SK-N-SH treated with all-trans-retinoic acid at 6 μM for 48 hours (cell line): ENCODE measurements around the gene TMEM201.

Experiments used
- ATAC-seq: fragments of 200-7000 bp; cut with Tn5 transposase; 3 replicates; pipeline ENCODE4 v1.9.1; 2020; ENCODE audit warnings: mild to moderate bottlenecking, moderate library complexity
- ARNTL ChIP-seq: fragments of 450-650 bp; formaldehyde crosslinking; IDR thresholded peaks from 2 replicates; pipeline ENCODE4 v1.5.0; 2020; ENCODE audit warnings: low read depth, mild to moderate bottlenecking, moderate library complexity, borderline replicate concordance
- BACH2 ChIP-seq: fragments of 250-450 bp; sonication (Bioruptor Pico); IDR thresholded peaks from 2 replicates; pipeline ENCODE4 v1.9.0; 2021; ENCODE audit warnings: mild to moderate bottlenecking, borderline replicate concordance
- CSDC2 ChIP-seq: fragments of 250-450 bp; sonication (Bioruptor Pico); IDR thresholded peaks from 2 replicates; pipeline ENCODE4 v1.5.0; 2020; ENCODE audit warnings: mild to moderate bottlenecking, moderate library complexity
- ESRRG ChIP-seq: fragments of 250-450 bp; sonication (Bioruptor Pico); IDR thresholded peaks from 2 replicates; pipeline ENCODE4 v1.6.1; 2021; ENCODE audit warnings: mild to moderate bottlenecking
- ISL1 ChIP-seq: fragments of 250-450 bp; sonication (Bioruptor Pico); IDR thresholded peaks from 2 replicates; pipeline ENCODE4 v2.1.2; 2022; ENCODE audit warnings: mild to moderate bottlenecking, moderate library complexity
- OSR1 ChIP-seq: fragments of 250-450 bp; sonication (Bioruptor Pico); IDR thresholded peaks from 2 replicates; pipeline ENCODE4 v1.8.0; 2022; ENCODE audit warnings: moderate library complexity, mild to moderate bottlenecking, inconsistent platforms
- PPARA ChIP-seq: fragments of 250-450 bp; sonication (Bioruptor Pico); IDR thresholded peaks from 2 replicates; pipeline ENCODE4 v1.5.0; 2020; ENCODE audit warnings: mild to moderate bottlenecking, borderline replicate concordance
- RARB ChIP-seq: fragments of 250-450 bp; sonication (Bioruptor Pico); IDR thresholded peaks from 2 replicates; pipeline ENCODE4 v1.8.0; 2021; ENCODE audit warnings: mild to moderate bottlenecking, moderate library complexity
- TCF4 ChIP-seq: fragments of 250-450 bp; sonication (Bioruptor Pico); IDR thresholded peaks from 2 replicates; pipeline ENCODE4 v1.8.0; 2021; ENCODE audit warnings: mild to moderate bottlenecking, moderate library complexity, borderline replicate concordance
- TOX ChIP-seq: fragments of 250-450 bp; sonication (Bioruptor Pico); IDR thresholded peaks from 2 replicates; pipeline ENCODE4 v1.8.0; 2021; ENCODE audit warnings: mild to moderate bottlenecking, moderate library complexity, borderline replicate concordance
- ZC3H10 ChIP-seq: fragments of 250-450 bp; sonication (Bioruptor Pico); IDR thresholded peaks from 2 replicates; pipeline ENCODE4 v1.5.1; 2021; ENCODE audit warnings: mild to moderate bottlenecking, moderate library complexity
- ZFP3 ChIP-seq: fragments of 250-450 bp; sonication (Bioruptor Pico); IDR thresholded peaks from 2 replicates; pipeline ENCODE4 v1.5.0; 2020; ENCODE audit warnings: mild to moderate bottlenecking, moderate library complexity
- ZNF70 ChIP-seq: fragments of 450-650 bp; formaldehyde crosslinking; IDR thresholded peaks from 2 replicates; pipeline ENCODE4 v1.5.0; 2020; ENCODE audit warnings: mild to moderate bottlenecking, moderate library complexity
- ZNF8 ChIP-seq: fragments of 450-650 bp; formaldehyde crosslinking; IDR thresholded peaks from 2 replicates; pipeline ENCODE4 v1.5.0; 2020; ENCODE audit warnings: mild to moderate bottlenecking, moderate library complexity
- TF ChIP-seq, protein P1 (sequence below): fragments of 250-450 bp; sonication (Bioruptor Pico); IDR thresholded peaks from 2 replicates; pipeline ENCODE4 v1.5.1; 2021; ENCODE audit warnings: mild to moderate bottlenecking, moderate library complexity
- TF ChIP-seq, protein P2 (sequence below): fragments of 250-450 bp; sonication (Bioruptor Pico); IDR thresholded peaks from 2 replicates; pipeline ENCODE4 v1.8.0; 2021; ENCODE audit warnings: low read depth, mild to moderate bottlenecking, moderate library complexity, borderline replicate concordance
- TF ChIP-seq, protein P3 (sequence below): fragments of 250-450 bp; sonication (Bioruptor Pico); IDR thresholded peaks from 2 replicates; pipeline ENCODE4 v1.5.0; 2020; ENCODE audit warnings: mild to moderate bottlenecking, moderate library complexity
- TF ChIP-seq, protein P4 (sequence below): fragments of 250-450 bp; sonication (Bioruptor Pico); IDR thresholded peaks from 2 replicates; pipeline ENCODE4 v1.8.0; 2020; ENCODE audit warnings: mild to moderate bottlenecking, moderate library complexity, borderline replicate concordance
- TF ChIP-seq, protein P5 (sequence below): fragments of 250-450 bp; sonication (Bioruptor Pico); IDR thresholded peaks from 2 replicates; pipeline ENCODE4 v1.5.1; 2020; ENCODE audit warnings: low read depth, mild to moderate bottlenecking, moderate library complexity

Gene TMEM201

DNA sequence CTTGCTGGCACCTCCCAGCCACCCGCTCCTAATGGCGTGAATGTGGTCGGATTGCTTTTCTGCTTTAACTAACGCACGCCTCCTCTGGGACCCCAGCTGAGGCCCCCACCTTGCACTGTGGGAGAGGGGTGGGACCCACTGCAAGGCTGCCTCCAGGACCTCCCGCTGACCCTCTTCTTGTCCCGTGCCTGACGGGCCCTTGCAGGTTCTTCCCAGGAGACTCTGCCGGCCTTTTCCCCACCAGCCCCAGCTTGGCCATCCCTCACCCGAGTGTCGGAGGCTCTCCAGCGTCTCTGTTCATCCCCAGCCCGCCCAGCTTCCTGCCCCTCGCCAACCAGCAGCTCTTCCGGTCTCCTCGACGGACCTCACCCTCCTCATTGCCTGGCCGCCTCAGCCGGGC lies 18.6 kb downstream of the TMEM201 start:
- no peak for ATAC-seq
- TF ChIP-seq ISL1 (CRISPR knock-in tag) (no peak), PPARA (CRISPR knock-in tag) (no peak), TOX (CRISPR knock-in tag) (no peak)
- TF ChIP-seq, all 23 proteins: peak for 0

DNA sequence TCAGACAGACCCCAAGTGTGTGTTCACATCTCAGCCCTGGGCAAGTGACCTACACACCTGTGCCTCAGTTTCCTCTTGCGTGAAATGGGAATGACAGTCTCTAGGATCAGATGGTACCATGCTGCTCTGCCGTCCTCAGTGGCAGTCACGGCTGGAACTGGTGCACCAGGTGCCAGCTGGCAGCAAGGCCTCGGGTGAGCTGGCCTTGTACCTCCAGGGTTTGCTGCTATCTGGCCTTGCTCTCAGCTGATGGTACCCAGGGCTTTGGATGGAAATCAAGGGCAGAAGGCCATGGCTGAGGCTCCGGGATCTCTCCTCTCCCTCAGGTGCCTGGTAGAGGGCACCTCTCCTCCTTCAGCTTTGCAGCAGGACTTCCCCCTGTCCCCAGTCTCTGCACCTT lies 21.3 kb downstream of the TMEM201 start:
- no peak for ATAC-seq
- no peak for TF ChIP-seq ZNF8
- TF ChIP-seq, protein P1, sequence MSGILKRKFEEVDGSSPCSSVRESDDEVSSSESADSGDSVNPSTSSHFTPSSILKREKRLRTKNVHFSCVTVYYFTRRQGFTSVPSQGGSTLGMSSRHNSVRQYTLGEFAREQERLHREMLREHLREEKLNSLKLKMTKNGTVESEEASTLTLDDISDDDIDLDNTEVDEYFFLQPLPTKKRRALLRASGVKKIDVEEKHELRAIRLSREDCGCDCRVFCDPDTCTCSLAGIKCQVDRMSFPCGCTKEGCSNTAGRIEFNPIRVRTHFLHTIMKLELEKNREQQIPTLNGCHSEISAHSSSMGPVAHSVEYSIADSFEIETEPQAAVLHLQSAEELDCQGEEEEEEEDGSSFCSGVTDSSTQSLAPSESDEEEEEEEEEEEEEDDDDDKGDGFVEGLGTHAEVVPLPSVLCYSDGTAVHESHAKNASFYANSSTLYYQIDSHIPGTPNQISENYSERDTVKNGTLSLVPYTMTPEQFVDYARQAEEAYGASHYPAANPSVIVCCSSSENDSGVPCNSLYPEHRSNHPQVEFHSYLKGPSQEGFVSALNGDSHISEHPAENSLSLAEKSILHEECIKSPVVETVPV (CRISPR knock-in tag), result no peak

DNA sequence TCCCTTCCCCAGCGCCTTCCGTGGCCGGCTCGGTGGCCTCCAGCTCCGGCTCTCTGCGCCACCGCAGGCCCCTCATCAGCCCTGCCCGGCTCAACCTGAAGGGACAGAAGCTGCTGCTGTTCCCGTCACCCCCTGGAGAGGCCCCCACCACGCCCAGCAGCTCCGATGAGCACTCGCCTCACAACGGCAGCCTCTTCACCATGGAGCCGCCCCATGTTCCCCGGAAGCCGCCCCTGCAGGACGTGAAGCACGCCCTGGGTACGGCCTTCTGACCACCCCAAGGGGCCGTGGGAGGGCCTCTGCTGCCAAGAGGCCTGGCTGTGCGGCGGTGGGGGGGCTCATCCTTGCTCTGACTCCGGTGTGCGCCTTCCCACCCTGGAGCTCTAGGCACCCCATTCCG lies 21.8 kb downstream of the TMEM201 start:
- no peak for ATAC-seq
- TF ChIP-seq TCF4 (CRISPR knock-in tag) (no peak), ZC3H10 (CRISPR knock-in tag) (no peak), OSR1 (CRISPR knock-in tag) (no peak), RARB (CRISPR knock-in tag) (no peak), ZNF8 (no peak), ISL1 (CRISPR knock-in tag) (no peak), ESRRG (CRISPR knock-in tag) (no peak), PPARA (CRISPR knock-in tag) (no peak)
- TF ChIP-seq, protein P1 (CRISPR knock-in tag), result no peak

DNA sequence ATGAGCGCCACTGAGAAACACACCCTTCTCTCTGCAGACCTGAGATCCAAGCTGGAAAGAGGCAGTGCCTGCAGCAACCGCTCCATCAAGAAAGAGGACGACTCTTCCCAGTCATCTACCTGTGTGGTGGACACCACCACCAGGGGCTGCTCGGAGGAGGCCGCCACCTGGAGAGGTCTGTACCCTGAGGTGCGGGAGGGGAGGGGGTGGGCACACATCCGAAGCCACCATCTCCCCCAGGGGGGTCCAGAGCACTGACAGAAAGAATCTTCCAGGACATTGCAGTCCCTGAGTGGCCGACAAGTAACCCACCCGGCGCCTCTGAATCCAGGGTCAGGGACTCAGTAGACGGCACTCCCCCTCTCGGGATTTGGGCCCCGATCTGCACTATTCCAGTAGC lies 23.0 kb downstream of the TMEM201 start:
- ATAC-seq, result no peak
- no peak for TF ChIP-seq ARNTL (CRISPR knock-in tag)
- TF ChIP-seq, protein P1 (CRISPR knock-in tag), result no peak
- TF ChIP-seq, protein P2, sequence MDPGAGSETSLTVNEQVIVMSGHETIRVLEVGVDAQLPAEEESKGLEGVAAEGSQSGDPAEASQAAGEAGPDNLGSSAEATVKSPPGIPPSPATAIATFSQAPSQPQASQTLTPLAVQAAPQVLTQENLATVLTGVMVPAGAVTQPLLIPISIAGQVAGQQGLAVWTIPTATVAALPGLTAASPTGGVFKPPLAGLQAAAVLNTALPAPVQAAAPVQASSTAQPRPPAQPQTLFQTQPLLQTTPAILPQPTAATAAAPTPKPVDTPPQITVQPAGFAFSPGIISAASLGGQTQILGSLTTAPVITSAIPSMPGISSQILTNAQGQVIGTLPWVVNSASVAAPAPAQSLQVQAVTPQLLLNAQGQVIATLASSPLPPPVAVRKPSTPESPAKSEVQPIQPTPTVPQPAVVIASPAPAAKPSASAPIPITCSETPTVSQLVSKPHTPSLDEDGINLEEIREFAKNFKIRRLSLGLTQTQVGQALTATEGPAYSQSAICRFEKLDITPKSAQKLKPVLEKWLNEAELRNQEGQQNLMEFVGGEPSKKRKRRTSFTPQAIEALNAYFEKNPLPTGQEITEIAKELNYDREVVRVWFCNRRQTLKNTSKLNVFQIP, result no peak
- no peak for TF ChIP-seq ZFP3 (CRISPR knock-in tag)
- no peak for TF ChIP-seq TOX (CRISPR knock-in tag)
- TF ChIP-seq, protein P3, sequence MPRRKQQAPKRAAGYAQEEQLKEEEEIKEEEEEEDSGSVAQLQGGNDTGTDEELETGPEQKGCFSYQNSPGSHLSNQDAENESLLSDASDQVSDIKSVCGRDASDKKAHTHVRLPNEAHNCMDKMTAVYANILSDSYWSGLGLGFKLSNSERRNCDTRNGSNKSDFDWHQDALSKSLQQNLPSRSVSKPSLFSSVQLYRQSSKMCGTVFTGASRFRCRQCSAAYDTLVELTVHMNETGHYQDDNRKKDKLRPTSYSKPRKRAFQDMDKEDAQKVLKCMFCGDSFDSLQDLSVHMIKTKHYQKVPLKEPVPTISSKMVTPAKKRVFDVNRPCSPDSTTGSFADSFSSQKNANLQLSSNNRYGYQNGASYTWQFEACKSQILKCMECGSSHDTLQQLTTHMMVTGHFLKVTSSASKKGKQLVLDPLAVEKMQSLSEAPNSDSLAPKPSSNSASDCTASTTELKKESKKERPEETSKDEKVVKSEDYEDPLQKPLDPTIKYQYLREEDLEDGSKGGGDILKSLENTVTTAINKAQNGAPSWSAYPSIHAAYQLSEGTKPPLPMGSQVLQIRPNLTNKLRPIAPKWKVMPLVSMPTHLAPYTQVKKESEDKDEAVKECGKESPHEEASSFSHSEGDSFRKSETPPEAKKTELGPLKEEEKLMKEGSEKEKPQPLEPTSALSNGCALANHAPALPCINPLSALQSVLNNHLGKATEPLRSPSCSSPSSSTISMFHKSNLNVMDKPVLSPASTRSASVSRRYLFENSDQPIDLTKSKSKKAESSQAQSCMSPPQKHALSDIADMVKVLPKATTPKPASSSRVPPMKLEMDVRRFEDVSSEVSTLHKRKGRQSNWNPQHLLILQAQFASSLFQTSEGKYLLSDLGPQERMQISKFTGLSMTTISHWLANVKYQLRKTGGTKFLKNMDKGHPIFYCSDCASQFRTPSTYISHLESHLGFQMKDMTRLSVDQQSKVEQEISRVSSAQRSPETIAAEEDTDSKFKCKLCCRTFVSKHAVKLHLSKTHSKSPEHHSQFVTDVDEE (CRISPR knock-in tag), result no peak
- TF ChIP-seq ESRRG (CRISPR knock-in tag), result no peak
- no peak for TF ChIP-seq OSR1 (CRISPR knock-in tag)
- no peak for TF ChIP-seq ZC3H10 (CRISPR knock-in tag)
- TF ChIP-seq ZNF8, result no peak
- TF ChIP-seq CSDC2 (CRISPR knock-in tag), result no peak
- no peak for TF ChIP-seq BACH2 (CRISPR knock-in tag)
- TF ChIP-seq, protein P4, sequence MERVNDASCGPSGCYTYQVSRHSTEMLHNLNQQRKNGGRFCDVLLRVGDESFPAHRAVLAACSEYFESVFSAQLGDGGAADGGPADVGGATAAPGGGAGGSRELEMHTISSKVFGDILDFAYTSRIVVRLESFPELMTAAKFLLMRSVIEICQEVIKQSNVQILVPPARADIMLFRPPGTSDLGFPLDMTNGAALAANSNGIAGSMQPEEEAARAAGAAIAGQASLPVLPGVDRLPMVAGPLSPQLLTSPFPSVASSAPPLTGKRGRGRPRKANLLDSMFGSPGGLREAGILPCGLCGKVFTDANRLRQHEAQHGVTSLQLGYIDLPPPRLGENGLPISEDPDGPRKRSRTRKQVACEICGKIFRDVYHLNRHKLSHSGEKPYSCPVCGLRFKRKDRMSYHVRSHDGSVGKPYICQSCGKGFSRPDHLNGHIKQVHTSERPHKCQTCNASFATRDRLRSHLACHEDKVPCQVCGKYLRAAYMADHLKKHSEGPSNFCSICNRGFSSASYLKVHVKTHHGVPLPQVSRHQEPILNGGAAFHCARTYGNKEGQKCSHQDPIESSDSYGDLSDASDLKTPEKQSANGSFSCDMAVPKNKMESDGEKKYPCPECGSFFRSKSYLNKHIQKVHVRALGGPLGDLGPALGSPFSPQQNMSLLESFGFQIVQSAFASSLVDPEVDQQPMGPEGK, result no peak
- TF ChIP-seq RARB (CRISPR knock-in tag), result no peak
- TF ChIP-seq, protein P5, sequence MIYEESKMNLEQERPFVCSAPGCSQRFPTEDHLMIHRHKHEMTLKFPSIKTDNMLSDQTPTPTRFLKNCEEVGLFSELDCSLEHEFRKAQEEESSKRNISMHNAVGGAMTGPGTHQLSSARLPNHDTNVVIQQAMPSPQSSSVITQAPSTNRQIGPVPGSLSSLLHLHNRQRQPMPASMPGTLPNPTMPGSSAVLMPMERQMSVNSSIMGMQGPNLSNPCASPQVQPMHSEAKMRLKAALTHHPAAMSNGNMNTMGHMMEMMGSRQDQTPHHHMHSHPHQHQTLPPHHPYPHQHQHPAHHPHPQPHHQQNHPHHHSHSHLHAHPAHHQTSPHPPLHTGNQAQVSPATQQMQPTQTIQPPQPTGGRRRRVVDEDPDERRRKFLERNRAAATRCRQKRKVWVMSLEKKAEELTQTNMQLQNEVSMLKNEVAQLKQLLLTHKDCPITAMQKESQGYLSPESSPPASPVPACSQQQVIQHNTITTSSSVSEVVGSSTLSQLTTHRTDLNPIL (CRISPR knock-in tag), result no peak
- TF ChIP-seq PPARA (CRISPR knock-in tag), result no peak
- TF ChIP-seq ZNF70 (CRISPR knock-in tag), result no peak
- no peak for TF ChIP-seq TCF4 (CRISPR knock-in tag)
